OCI-LY7 (cell line): Measurements from ENCODE around the gene PIK3R6. TPM values are rescaled to one million over a fixed set of nuclear protein-coding genes. Genes with fewer than 3 reads are reported as not detected.

Experiments used
- BruUV-seq: library from RNA; stranded (reverse); fragments of 400-500 nt; replicated peaks from 2 replicates; lab custom pipeline; 2021; lab: Mats Ljungman, UMichigan
- CTCF ChIA-PET: fragments of 300-600 bp; sonication (Branson Sonifier 250); formaldehyde crosslinking; loops from one replicate; lab custom pipeline; 2022; ENCODE audit warnings: antibody characterized with exemption; ENCODE audit not compliant: unreplicated experiment; lab: Charles Lee
- POLR2A ChIA-PET: fragments of 300-600 bp; sonication (Branson Sonifier 250); formaldehyde crosslinking; loops from one replicate; lab custom pipeline; 2022; ENCODE audit warnings: antibody characterized with exemption; lab: Charles Lee
- DNase-seq: peaks from one replicate; pipeline ENCODE4 v3.0.0-alpha.2; 2015; ENCODE audit warnings: low spot score
- H2AFZ ChIP-seq: fragments of 200-600 bp; sonication (generic), shearing (Covaris generic); 2 replicates; pipeline ENCODE4 v1.6.1; 2014; ENCODE audit warnings: mild to moderate bottlenecking, antibody characterized with exemption, low read length, moderate library complexity
- H3K27ac ChIP-seq: fragments of 200-600 bp; sonication (generic); 2 replicates; pipeline ENCODE4 v1.5.1; 2014; ENCODE audit warnings: mixed run types, low read depth, mild to moderate bottlenecking, moderate library complexity, low read length, inconsistent platforms; ENCODE audit not compliant: poor library complexity, severe bottlenecking
- H3K36me3 ChIP-seq: fragments of 200-600 bp; sonication (generic); 2 replicates; pipeline ENCODE4 v1.6.1; 2014; ENCODE audit warnings: mild to moderate bottlenecking, antibody characterized with exemption, low read length, moderate library complexity, mixed read lengths; ENCODE audit not compliant: insufficient read depth
- H3K4me1 ChIP-seq: fragments of 200-600 bp; sonication (generic); 2 replicates; pipeline ENCODE4 v1.5.1; 2014; ENCODE audit warnings: mild to moderate bottlenecking, low read length; ENCODE audit not compliant: insufficient read depth, poor library complexity, severe bottlenecking
- H3K4me2 ChIP-seq: fragments of 200-600 bp; sonication (generic); 2 replicates; pipeline ENCODE4 v1.6.1; 2014; ENCODE audit warnings: mild to moderate bottlenecking, low read length
- H3K4me3 ChIP-seq: fragments of 200-600 bp; sonication (generic); 2 replicates; pipeline ENCODE4 v1.5.1; 2014; ENCODE audit warnings: mild to moderate bottlenecking, low read depth, low read length; ENCODE audit not compliant: poor library complexity, severe bottlenecking
- H3K79me2 ChIP-seq: fragments of 200-600 bp; sonication (generic); 2 replicates; pipeline ENCODE4 v1.6.1; 2016; ENCODE audit warnings: low read depth, mild to moderate bottlenecking, low read length, moderate library complexity, mixed read lengths; ENCODE audit not compliant: insufficient read depth
- H3K9me2 ChIP-seq: fragments of 200-600 bp; sonication (generic); 2 replicates; pipeline ENCODE4 v1.6.1; 2016; ENCODE audit warnings: mild to moderate bottlenecking, low read length, mixed read lengths; ENCODE audit not compliant: insufficient read depth
- H3K9me3 ChIP-seq: fragments of 200-600 bp; sonication (generic); 2 replicates; pipeline ENCODE4 v1.6.1; 2014; ENCODE audit warnings: mild to moderate bottlenecking, mixed run types, low read length, mixed read lengths
- H4K20me1 ChIP-seq: fragments of 200-600 bp; sonication (generic); 2 replicates; pipeline ENCODE4 v1.6.1; 2014; ENCODE audit warnings: mild to moderate bottlenecking, antibody characterized with exemption, low read length, moderate library complexity, mixed read lengths; ENCODE audit not compliant: insufficient read depth
- EZH2phosphoT487 ChIP-seq: fragments of 200-600 bp; sonication (generic); IDR thresholded peaks from 2 replicates; pipeline ENCODE4 v1.6.1; 2018; ENCODE audit warnings: low read depth, borderline replicate concordance, mild to moderate bottlenecking, mixed run types, antibody characterized with exemption, low read length, moderate library complexity, mixed read lengths
- intact Hi-C: fragments of 100-400 bp; cut with micrococcal nuclease; formaldehyde crosslinking; loops from one replicate; pipeline ENCODE4 v1.10.0; 2022; ENCODE audit not compliant: unreplicated experiment
- total RNA-seq, 2 experiments: library from RNA; depleted of rRNA in 1 of 2; stranded (reverse); fragments of >200 nt in 1 of 2; shearing (Covaris generic) in 1 of 2; gene quantifications; 2 replicates each; pipeline ENCODE4 v1.2.3, GENCODE V29; 2014 to 2022
- TF ChIP-seq, protein P1 (sequence below): fragments of 200-600 bp; sonication (generic); conservative IDR thresholded peaks from 2 replicates; pipeline ENCODE4 v1.5.1; 2014; ENCODE audit warnings: mild to moderate bottlenecking, antibody characterized with exemption, low read length, moderate library complexity, mixed read lengths

The PIK3R6 gene
- total RNA-seq, 2 experiments from 2014 or later = not detected

DNA sequence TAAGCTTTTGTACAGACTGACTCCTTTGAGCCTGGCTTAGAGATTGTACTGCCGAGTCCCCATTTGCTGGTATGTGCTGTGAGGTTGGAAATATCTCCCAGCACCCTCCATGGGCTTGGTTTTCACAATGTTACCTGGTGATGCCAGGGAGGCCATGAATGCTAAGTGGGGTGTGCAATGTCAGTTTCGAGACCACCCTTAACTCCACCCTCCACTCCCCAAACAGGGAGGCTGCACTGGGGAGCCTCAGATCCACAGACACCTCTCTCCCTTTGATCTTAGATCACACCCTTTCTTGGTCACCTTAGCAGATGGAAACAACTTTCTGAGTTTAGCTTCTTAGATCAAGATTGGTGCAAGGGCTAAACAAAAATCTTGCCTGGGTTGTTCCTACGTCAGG, 28.6 kb upstream of the PIK3R6 start:
- Histone ChIP-seq H3K9me2 (no peaks in the 10 kb centered on the region), H4K20me1 (no peaks in the 10 kb centered on the region), H3K4me2 (no peak overlapping the region), H3K79me2 (no peaks in the 10 kb centered on the region), H2AFZ (no peak overlapping the region), H3K4me1 (peaks cover 35% of the 10 kb centered on the region), H3K4me3 (no peak overlapping the region), H3K36me3 (no peaks in the 10 kb centered on the region), H3K9me3 (no peaks in the 10 kb centered on the region), H3K27ac (no peak overlapping the region)
- CTCF ChIA-PET = no interaction called here
- no TSS peak for BruUV-seq
- intact Hi-C loops = loop anchor here (5.0 kb wide), 1 partner anchor 101 kb away; no protein-coding TSS in a partner anchor
- DNase-seq = no peak
- POLR2A ChIA-PET = no interaction called here
- TF ChIP-seq, protein P1, sequence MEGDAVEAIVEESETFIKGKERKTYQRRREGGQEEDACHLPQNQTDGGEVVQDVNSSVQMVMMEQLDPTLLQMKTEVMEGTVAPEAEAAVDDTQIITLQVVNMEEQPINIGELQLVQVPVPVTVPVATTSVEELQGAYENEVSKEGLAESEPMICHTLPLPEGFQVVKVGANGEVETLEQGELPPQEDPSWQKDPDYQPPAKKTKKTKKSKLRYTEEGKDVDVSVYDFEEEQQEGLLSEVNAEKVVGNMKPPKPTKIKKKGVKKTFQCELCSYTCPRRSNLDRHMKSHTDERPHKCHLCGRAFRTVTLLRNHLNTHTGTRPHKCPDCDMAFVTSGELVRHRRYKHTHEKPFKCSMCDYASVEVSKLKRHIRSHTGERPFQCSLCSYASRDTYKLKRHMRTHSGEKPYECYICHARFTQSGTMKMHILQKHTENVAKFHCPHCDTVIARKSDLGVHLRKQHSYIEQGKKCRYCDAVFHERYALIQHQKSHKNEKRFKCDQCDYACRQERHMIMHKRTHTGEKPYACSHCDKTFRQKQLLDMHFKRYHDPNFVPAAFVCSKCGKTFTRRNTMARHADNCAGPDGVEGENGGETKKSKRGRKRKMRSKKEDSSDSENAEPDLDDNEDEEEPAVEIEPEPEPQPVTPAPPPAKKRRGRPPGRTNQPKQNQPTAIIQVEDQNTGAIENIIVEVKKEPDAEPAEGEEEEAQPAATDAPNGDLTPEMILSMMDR = no peak
- no peak for TF ChIP-seq EZH2phosphoT487

GRCh38 chr17:8894673-8895578, 27.5 kb upstream of the PIK3R6 start:
- Histone ChIP-seq H3K9me2 (no peaks in the 10 kb centered on the region), H4K20me1 (no peaks in the 10 kb centered on the region), H3K27ac (no peak overlapping the region), H3K4me2 (no peak overlapping the region), H3K4me3 (no peak overlapping the region), H2AFZ (no peak overlapping the region), H3K79me2 (no peaks in the 10 kb centered on the region), H3K4me1 (peaks cover 23% of the 10 kb centered on the region), H3K36me3 (no peaks in the 10 kb centered on the region), H3K9me3 (no peaks in the 10 kb centered on the region)
- peak; percentile 68 for DNase-seq
- intact Hi-C loops = loop anchor here (1.0 to 5.0 kb wide), 3 partner anchors 91 to 148 kb away; no protein-coding TSS in a partner anchor
- POLR2A ChIA-PET = interaction anchor here (0.7 kb wide), 2 partner anchors 12 to 103 kb away, joined by 3 to 4 read pairs; no protein-coding TSS in a partner anchor
- TF ChIP-seq, protein P1 = peak; percentile 84
- no peak for TF ChIP-seq EZH2phosphoT487
- CTCF ChIA-PET = no interaction called here
- no TSS peak for BruUV-seq
